RWPE1 (cell line): ENCODE results near the gene CCDC197.

ENCODE experiments used
- CTCF ChIA-PET: fragments of 350-600 bp; sonication (Branson Sonifier 250); formaldehyde crosslinking; extraction: SDS; loops from one replicate; lab custom pipeline; 2021; lab: Yijun Ruan, JAX
- POLR2A ChIA-PET: fragments of 400-600 bp; formaldehyde crosslinking; extraction: SDS; loops from one replicate; lab custom pipeline; 2020; ENCODE audit warnings: antibody characterized with exemption; ENCODE audit not compliant: low non-redundant PET; lab: Yijun Ruan, JAX
- DNase-seq: peaks from one replicate; pipeline ENCODE4 v3.0.0; 2012; ENCODE audit warnings: low spot score
- H3K27ac ChIP-seq: fragments of 450-650 bp; 2 replicates; pipeline ENCODE4 v1.5.1; 2017
- TF ChIP-seq, protein P1 (sequence below): fragments of 450-650 bp; conservative IDR thresholded peaks from 2 replicates; pipeline ENCODE4 v1.5.1; 2017; ENCODE audit warnings: low read depth, mild to moderate bottlenecking

The CCDC197 gene

DNA sequence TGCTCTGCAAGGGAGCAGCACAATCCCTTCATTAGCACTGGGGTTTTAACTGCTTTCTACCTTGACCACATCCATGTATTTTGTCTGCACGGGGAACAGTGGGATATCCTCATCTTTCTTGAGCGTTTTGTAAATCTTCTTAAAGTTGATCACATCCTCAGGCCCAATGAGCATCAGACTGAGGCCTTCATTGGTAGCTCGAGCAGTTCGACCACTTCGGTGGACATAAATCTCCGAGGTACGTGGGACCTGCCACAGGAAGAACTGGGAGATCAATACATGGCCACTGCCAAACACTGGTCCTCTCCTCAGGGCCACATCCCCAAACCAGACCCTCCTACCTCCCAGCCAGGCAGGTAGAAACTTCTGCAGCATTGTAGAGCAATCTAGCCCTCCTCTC is 57.8 kb downstream of the CCDC197 start:
- ChIA-PET POLR2A (no interaction called here), CTCF (no interaction called here)
- DNase-seq = no peak

DNA sequence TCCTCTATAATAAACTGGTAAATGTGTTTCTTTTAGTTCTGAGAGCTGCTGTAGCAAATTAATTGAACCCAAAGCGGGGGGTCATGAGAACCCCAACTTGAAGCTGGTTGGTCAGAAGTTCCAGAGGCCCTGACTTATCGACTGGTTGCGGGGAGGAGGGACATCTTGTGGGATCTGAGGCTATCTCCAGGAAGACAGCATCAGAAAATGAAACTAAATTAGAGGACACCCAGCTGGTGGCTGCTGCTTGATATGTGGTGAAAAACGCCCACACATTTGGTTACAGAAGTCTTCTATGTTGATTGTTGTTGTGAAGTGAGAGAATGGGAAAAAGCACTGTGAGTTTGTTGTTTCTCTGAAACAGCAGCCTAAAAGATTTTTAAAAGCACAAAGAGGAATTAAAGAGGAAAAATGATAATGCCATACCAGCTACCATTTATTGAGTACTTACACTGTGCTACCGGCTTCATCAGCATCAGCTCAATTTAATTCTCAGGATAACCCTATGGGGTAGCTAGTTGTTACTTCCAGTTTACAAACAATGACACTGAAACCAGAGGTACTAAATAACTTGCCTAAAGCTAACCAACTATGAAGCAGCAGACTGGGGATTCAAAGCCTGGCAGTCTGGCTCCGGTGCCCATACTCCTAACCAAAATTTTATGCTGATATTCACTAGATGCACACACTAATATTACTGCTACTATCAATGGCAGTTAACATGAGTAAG is 59.6 kb downstream of the CCDC197 start:
- CTCF ChIA-PET = interaction anchor here (0.7 to 1.4 kb wide), 2 partner anchors 52 to 80 kb away, joined by 3 to 5 read pairs; no protein-coding TSS in a partner anchor
- POLR2A ChIA-PET = no interaction called here
- H3K27ac ChIP-seq = no peak overlapping the region

More for the DNA sequence above, 57.8 kb downstream of the CCDC197 start:
- TF ChIP-seq, protein P1, sequence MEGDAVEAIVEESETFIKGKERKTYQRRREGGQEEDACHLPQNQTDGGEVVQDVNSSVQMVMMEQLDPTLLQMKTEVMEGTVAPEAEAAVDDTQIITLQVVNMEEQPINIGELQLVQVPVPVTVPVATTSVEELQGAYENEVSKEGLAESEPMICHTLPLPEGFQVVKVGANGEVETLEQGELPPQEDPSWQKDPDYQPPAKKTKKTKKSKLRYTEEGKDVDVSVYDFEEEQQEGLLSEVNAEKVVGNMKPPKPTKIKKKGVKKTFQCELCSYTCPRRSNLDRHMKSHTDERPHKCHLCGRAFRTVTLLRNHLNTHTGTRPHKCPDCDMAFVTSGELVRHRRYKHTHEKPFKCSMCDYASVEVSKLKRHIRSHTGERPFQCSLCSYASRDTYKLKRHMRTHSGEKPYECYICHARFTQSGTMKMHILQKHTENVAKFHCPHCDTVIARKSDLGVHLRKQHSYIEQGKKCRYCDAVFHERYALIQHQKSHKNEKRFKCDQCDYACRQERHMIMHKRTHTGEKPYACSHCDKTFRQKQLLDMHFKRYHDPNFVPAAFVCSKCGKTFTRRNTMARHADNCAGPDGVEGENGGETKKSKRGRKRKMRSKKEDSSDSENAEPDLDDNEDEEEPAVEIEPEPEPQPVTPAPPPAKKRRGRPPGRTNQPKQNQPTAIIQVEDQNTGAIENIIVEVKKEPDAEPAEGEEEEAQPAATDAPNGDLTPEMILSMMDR = no peak
- H3K27ac ChIP-seq = no peak overlapping the region

DNA sequence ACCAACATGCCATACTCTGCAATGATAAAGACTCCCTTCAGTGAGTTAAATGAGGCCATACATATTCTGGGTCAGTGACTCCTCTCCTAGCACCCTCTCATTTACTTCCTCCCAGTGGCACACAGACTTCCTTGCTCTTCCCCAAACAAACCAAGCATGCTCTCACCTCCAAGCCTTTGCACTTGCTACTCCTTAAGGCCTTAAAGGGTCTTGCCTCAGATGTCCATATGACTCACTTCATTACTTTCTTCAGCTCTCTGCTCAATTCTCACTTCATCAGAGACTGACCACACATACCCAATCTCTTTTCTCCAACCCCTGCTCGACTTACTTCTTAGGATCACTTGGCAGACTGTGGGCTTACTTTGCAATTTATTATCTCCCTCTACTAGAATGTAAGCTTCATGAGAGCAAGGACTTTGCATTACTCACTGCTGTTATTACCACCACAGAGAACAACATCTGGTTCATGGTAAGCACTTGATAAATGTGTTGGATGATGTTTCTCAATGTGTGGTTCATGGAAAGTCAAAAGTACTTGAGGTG is 61.1 kb downstream of the CCDC197 start:
- ChIA-PET CTCF (interaction anchor here (1.0 kb wide), 1 partner anchor 32 kb away, joined by 3 read pairs; no protein-coding TSS in a partner anchor), POLR2A (no interaction called here)
- TF ChIP-seq, protein P1 = no peak
- DNase-seq = no peak
- H3K27ac ChIP-seq = no peak overlapping the region

More for the DNA sequence above, 59.6 kb downstream of the CCDC197 start:
- no peak for DNase-seq
- TF ChIP-seq, protein P1 = no peak
